OCI-LY3 (cell line): ENCODE measurements around the gene BHLHE23.

Experiments
- H2AFZ ChIP-seq: fragments of 200-600, 300-600 bp; shearing (Covaris generic); 2 replicates; pipeline ENCODE4 v1.6.0; 2014; ENCODE audit warnings: antibody characterized with exemption, low read depth, low read length
- H3K27ac ChIP-seq: fragments of 200-600, 300-600 bp; sonication (generic); 2 replicates; pipeline ENCODE4 v1.5.1; 2014; ENCODE audit warnings: mild to moderate bottlenecking, low read length, moderate library complexity, mixed read lengths
- H3K27me3 ChIP-seq: fragments of 200-600, 300-600 bp; sonication (generic); 2 replicates; pipeline ENCODE4 v1.6.1; 2014; ENCODE audit warnings: low read depth, low read length, mixed read lengths
- H3K36me3 ChIP-seq: fragments of 200-600, 300-600 bp; sonication (generic); replicated peaks from 2 replicates; pipeline ENCODE3; 2014; ENCODE audit warnings: low read depth, low read length, mixed read lengths
- H3K4me1 ChIP-seq: fragments of 300-600, 200-600 bp; sonication (generic); 2 replicates; pipeline ENCODE4 v1.6.1; 2014; ENCODE audit warnings: low read length, mixed read lengths
- H3K4me2 ChIP-seq: fragments of 200-600, 300-600 bp; sonication (generic); 2 replicates; pipeline ENCODE4 v1.6.1; 2014; ENCODE audit warnings: low read length, mixed read lengths
- H3K4me3 ChIP-seq: fragments of 300-600, 200-600 bp; sonication (generic); 2 replicates; pipeline ENCODE4 v1.5.1; 2014; ENCODE audit warnings: antibody characterized with exemption, mild to moderate bottlenecking, low read length, moderate library complexity
- H3K79me2 ChIP-seq: fragments of 300-600, 200-600 bp; shearing (Covaris generic); 2 replicates; pipeline ENCODE4 v1.6.1; 2014; ENCODE audit warnings: mild to moderate bottlenecking, low read length, mixed read lengths
- H3K9ac ChIP-seq: fragments of 300-600, 200-600 bp; shearing (Covaris generic); 2 replicates; pipeline ENCODE4 v1.6.0; 2014; ENCODE audit warnings: mild to moderate bottlenecking, low read length, moderate library complexity
- H3K9me3 ChIP-seq: fragments of 200-600, 300-600 bp; shearing (Covaris generic); 2 replicates; pipeline ENCODE4 v1.6.1; 2014; ENCODE audit warnings: low read length, mixed read lengths; ENCODE audit not compliant: insufficient read depth
- H4K20me1 ChIP-seq: fragments of 200-600, 300-600 bp; sonication (generic); 2 replicates; pipeline ENCODE4 v1.6.1; 2016; ENCODE audit warnings: low read length, mixed read lengths; ENCODE audit not compliant: insufficient read depth
- CTCF ChIP-seq: fragments of 200-600, 300-600 bp; sonication (generic); IDR thresholded peaks from 2 replicates; pipeline ENCODE4 v1.5.1; 2014; ENCODE audit warnings: antibody characterized with exemption, low read length, low read depth
- EZH2phosphoT487 ChIP-seq: fragments of 200-600 bp; shearing (Covaris generic); IDR thresholded peaks from 2 replicates; pipeline ENCODE4 v1.6.1; 2018; ENCODE audit warnings: antibody characterized with exemption, mixed run types, low read depth

Gene BHLHE23

GRCh38 chr20:63047946-63048345, 41.2 kb upstream of the BHLHE23 start:
- Histone ChIP-seq H3K4me2 (no peak overlapping the region), H3K27me3 (0 out of 2 replicates have a peak, but pooled peaks cover 2% of the 10 kb centered on the region), H3K9me3 (no peaks in the 10 kb centered on the region), H3K4me1 (peaks cover 4% of the 10 kb centered on the region), H3K27ac (no peak overlapping the region), H3K4me3 (no peak overlapping the region), H4K20me1 (no peaks in the 10 kb centered on the region), H3K79me2 (no peaks in the 10 kb centered on the region), H2AFZ (no peak overlapping the region), H3K36me3 (no peaks in the 10 kb centered on the region), H3K9ac (no peak overlapping the region)
- TF ChIP-seq EZH2phosphoT487 (no peak), CTCF (no peak)

GRCh38 chr20:63047267-63047666, 40.5 kb upstream of the BHLHE23 start:
- no peak overlapping the region for H2AFZ ChIP-seq
- no peak overlapping the region for H3K27ac ChIP-seq
- peaks cover 11% of the 10 kb centered on the region for H3K4me1 ChIP-seq
- no peaks in the 10 kb centered on the region for H3K9me3 ChIP-seq
- H3K79me2 ChIP-seq, result no peaks in the 10 kb centered on the region
- no peak for TF ChIP-seq EZH2phosphoT487
- no peak for TF ChIP-seq CTCF
- no peak overlapping the region for H3K9ac ChIP-seq
- H3K4me3 ChIP-seq, result no peak overlapping the region
- 0 out of 2 replicates have a peak, but pooled peaks cover 1% of the 10 kb centered on the region for H3K27me3 ChIP-seq
- no peaks in the 10 kb centered on the region for H3K36me3 ChIP-seq
- no peaks in the 10 kb centered on the region for H4K20me1 ChIP-seq
- H3K4me2 ChIP-seq, result no peak overlapping the region

DNA sequence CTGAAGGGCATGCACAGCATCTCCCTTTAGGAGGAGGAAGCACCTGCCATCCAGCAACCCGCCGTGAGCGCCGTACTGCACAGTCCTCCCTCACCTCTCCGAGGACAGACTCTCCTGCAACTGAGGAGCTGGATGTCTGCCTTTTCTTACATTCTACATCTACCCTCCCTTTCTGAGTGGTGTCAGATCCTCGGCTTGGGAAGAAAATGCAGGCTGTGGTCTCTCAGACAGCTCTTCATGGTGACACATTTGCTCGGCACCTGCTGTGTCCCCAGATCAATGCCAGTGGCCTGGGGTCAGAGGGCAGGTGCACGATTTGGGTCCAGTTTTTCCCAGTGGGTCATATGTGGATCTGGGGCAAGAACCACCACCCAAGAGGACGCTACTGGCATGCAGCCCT, 40.1 kb upstream of the BHLHE23 start:
- Histone ChIP-seq H3K27ac (no peak overlapping the region), H3K27me3 (no peaks in the 10 kb centered on the region), H3K9ac (no peak overlapping the region), H3K4me1 (peaks cover 15% of the 10 kb centered on the region), H3K36me3 (no peaks in the 10 kb centered on the region), H3K9me3 (no peaks in the 10 kb centered on the region), H3K4me2 (no peak overlapping the region), H3K4me3 (no peak overlapping the region), H3K79me2 (no peaks in the 10 kb centered on the region), H2AFZ (no peak overlapping the region), H4K20me1 (no peaks in the 10 kb centered on the region)
- TF ChIP-seq CTCF (no peak), EZH2phosphoT487 (no peak)

- Histone ChIP-seq H4K20me1 (no peaks in the 10 kb centered on the region), H3K4me3 (no peak overlapping the region), H2AFZ (no peak overlapping the region), H3K4me2 (no peak overlapping the region), H3K9ac (no peak overlapping the region), H3K79me2 (no peaks in the 10 kb centered on the region), H3K4me1 (peaks cover 18% of the 10 kb centered on the region), H3K9me3 (no peaks in the 10 kb centered on the region), H3K27ac (no peak overlapping the region), H3K36me3 (no peaks in the 10 kb centered on the region), H3K27me3 (no peaks in the 10 kb centered on the region)
- TF ChIP-seq CTCF (no peak), EZH2phosphoT487 (no peak)
Observed at GRCh38 chr20:63045991-63046390, 39.2 kb upstream of the BHLHE23 start.
